ENCODE measurements around the gene KCP. TPM values are rescaled to one million over a fixed set of nuclear protein-coding genes. Genes with fewer than 3 reads are reported as not detected.

Gene KCP
- polyA plus RNA-seq, 1 donor (not counting 4 experiments of a cell fraction or from before 2014, with no cell fraction given), result not detected

- no peak overlapping the region for H3K4me2 ChIP-seq (ENCODE audit: control insufficient read depth, extremely low read depth, insufficient read depth, low read depth, low read length)
- TF ChIP-seq EZH2 (IDR thresholded peaks at IDR 0.05; ENCODE audit: low read length), result no peak
- no peak for TF ChIP-seq CTCF (optimal IDR thresholded peaks at IDR 0.05 in 1 of 3, IDR thresholded peaks at IDR 0.05 in 1 of 3, conservative IDR thresholded peaks at IDR 0.05 in 1 of 3; ENCODE audit: extremely low read depth in 1 of 3, insufficient read depth in 2 of 3, low read length in 3 of 3)
- no peak overlapping the region for H3K27ac ChIP-seq (ENCODE audit: control insufficient read depth, insufficient read depth, low read length)
- no peaks in the 10 kb centered on the region for H4K20me1 ChIP-seq (ENCODE audit: control insufficient read depth, extremely low read depth, insufficient read depth, low read length)
- dilution Hi-C loops (cut with MboI; ENCODE audit: extremely low pct_ligation_motif_present, low sequenced_read_pairs), result no loop called here
- H3K79me2 ChIP-seq (ENCODE audit: control insufficient read depth, insufficient read depth, low read length), result no peaks in the 10 kb centered on the region
- H3K4me1 ChIP-seq (ENCODE audit: control insufficient read depth, extremely low read depth, insufficient read depth, low read length), result peaks cover 4% of the 10 kb centered on the region
- FAIRE-seq (no peak), DNase-seq (ENCODE audit: low read depth, low spot score) (no peak)
- no peak overlapping the region for H3K9ac ChIP-seq (ENCODE audit: control insufficient read depth, extremely low read depth, insufficient read depth, low read length)
- no peaks in the 10 kb centered on the region for H3K9me3 ChIP-seq (ENCODE audit: control insufficient read depth, low read depth, low read length)
- peaks cover 11% of the 10 kb centered on the region for H3K27me3 ChIP-seq (ENCODE audit: control insufficient read depth, extremely low read depth, insufficient read depth, low read length)
- no peaks in the 10 kb centered on the region for H3K36me3 ChIP-seq (ENCODE audit: control insufficient read depth in 2 of 2, extremely low read depth in 1 of 2, insufficient read depth in 2 of 2, low read length in 2 of 2)
- H2AFZ ChIP-seq (ENCODE audit: control insufficient read depth, low read length), result no peak overlapping the region
- no peak overlapping the region for H3K4me3 ChIP-seq (ENCODE audit: control insufficient read depth in 2 of 3, extremely low read depth in 1 of 3, insufficient read depth in 2 of 3, low read depth in 1 of 3, low read length in 3 of 3)
- peaks cover 3% of the 10 kb centered on the region for H3K9me1 ChIP-seq (ENCODE audit: control insufficient read depth, extremely low read depth, insufficient read depth, low read length)
Measured at GRCh38 chr7:128837521-128837921, 73.0 kb downstream of the KCP start.

- FAIRE-seq, result no peak
- no peak for DNase-seq (ENCODE audit: low read depth, low spot score)
- no peak overlapping the region for H3K27ac ChIP-seq (ENCODE audit: control insufficient read depth, insufficient read depth, low read length)
- no peak overlapping the region for H3K9ac ChIP-seq (ENCODE audit: control insufficient read depth, extremely low read depth, insufficient read depth, low read length)
- H3K4me2 ChIP-seq (ENCODE audit: control insufficient read depth, extremely low read depth, insufficient read depth, low read depth, low read length), result no peak overlapping the region
- no peaks in the 10 kb centered on the region for H3K79me2 ChIP-seq (ENCODE audit: control insufficient read depth, insufficient read depth, low read length)
- H2AFZ ChIP-seq (ENCODE audit: control insufficient read depth, low read length), result no peak overlapping the region
- no peaks in the 10 kb centered on the region for H4K20me1 ChIP-seq (ENCODE audit: control insufficient read depth, extremely low read depth, insufficient read depth, low read length)
- H3K27me3 ChIP-seq (ENCODE audit: control insufficient read depth, extremely low read depth, insufficient read depth, low read length), result peaks cover 16% of the 10 kb centered on the region
- H3K9me1 ChIP-seq (ENCODE audit: control insufficient read depth, extremely low read depth, insufficient read depth, low read length), result peaks cover 3% of the 10 kb centered on the region
- H3K9me3 ChIP-seq (ENCODE audit: control insufficient read depth, low read depth, low read length), result no peaks in the 10 kb centered on the region
- TF ChIP-seq CTCF (optimal IDR thresholded peaks at IDR 0.05 in 1 of 3, IDR thresholded peaks at IDR 0.05 in 1 of 3, conservative IDR thresholded peaks at IDR 0.05 in 1 of 3; ENCODE audit: extremely low read depth in 1 of 3, insufficient read depth in 2 of 3, low read length in 3 of 3) (no peak), EZH2 (IDR thresholded peaks at IDR 0.05; ENCODE audit: low read length) (no peak)
- H3K36me3 ChIP-seq (ENCODE audit: control insufficient read depth in 2 of 2, extremely low read depth in 1 of 2, insufficient read depth in 2 of 2, low read length in 2 of 2), result no peaks in the 10 kb centered on the region
- H3K4me3 ChIP-seq (ENCODE audit: control insufficient read depth in 2 of 3, extremely low read depth in 1 of 3, insufficient read depth in 2 of 3, low read depth in 1 of 3, low read length in 3 of 3), result no peak overlapping the region
- peaks cover 4% of the 10 kb centered on the region for H3K4me1 ChIP-seq (ENCODE audit: control insufficient read depth, extremely low read depth, insufficient read depth, low read length)
- dilution Hi-C loops (cut with MboI; ENCODE audit: extremely low pct_ligation_motif_present, low sequenced_read_pairs), result no loop called here
Measured at GRCh38 chr7:128836729-128837348, 73.7 kb downstream of the KCP start.

Data from keratinocyte (primary cell).